Kidney epithelial cell (primary cell): ENCODE results near the gene CAMK2G. TPM values are rescaled to one million over a fixed set of nuclear protein-coding genes. Genes with fewer than 3 reads are reported as not detected.

Experiments
- DNase-seq: peaks from one replicate; pipeline ENCODE4 v3.0.0-alpha.2; 2010; ENCODE audit warnings: low read depth
- H3K27me3 ChIP-seq: 2 replicates; pipeline ENCODE4 v1.6.0; 2011; ENCODE audit warnings: low read length; ENCODE audit not compliant: control insufficient read depth, insufficient read depth
- H3K36me3 ChIP-seq: 2 replicates; pipeline ENCODE4 v1.5.1; 2011; ENCODE audit warnings: low read length; ENCODE audit not compliant: control insufficient read depth, insufficient read depth
- H3K4me3 ChIP-seq: 2 replicates; pipeline ENCODE4 v1.5.1; 2011; ENCODE audit warnings: low read depth, mild to moderate bottlenecking, control low read depth, low read length
- total RNA-seq: library from RNA; depleted of rRNA; stranded (reverse); fragments of >200 nt; gene quantifications from 2 replicates; pipeline ENCODE4 v1.2.3, GENCODE V29; 2015
- TF ChIP-seq, protein P1 (sequence below): IDR thresholded peaks from 2 replicates; pipeline ENCODE4 v1.5.1; 2011; ENCODE audit warnings: mild to moderate bottlenecking, moderate library complexity, low read length, control low read depth, inconsistent platforms; ENCODE audit not compliant: insufficient read depth, poor library complexity, severe bottlenecking

The CAMK2G gene
- total RNA-seq, 1 donor from 2014 or later, result 12.7 TPM

DNA sequence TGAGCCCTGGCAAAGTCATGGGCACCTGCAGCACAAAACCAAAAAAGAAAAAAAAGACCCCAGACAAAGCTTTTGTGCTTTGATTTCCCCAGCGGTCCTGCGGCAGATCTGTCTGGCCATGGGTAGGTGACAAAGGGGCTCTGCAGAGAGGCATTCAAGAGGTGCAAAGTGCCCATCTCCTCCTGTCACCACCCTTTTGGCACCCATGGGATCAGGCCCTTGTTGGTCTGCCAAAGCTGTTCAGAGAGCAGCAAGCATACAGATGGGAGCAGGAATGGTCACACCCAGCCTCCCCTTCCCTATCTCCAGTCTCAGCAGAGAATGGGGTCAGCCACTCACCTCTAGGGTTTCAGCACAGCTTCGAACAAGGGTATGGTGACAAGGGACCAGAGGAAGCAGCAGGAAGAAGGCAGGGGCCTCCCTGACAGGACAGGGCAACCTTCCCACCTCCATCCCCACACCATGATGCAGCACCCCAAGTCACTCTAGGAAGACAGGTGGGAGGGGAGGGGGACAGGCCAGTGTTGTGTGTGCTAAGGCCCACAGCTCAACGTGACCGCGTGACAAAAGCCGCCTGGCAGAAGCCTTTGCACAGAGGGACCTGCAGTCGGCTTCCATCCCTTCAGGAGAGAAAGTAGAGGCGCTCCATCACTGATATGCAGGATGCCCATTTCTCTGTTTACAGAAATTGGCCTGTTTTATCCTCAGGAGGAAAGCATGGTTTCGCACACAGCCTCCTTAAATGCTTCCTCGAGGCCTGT, 6.3 kb downstream of the CAMK2G start:
- TF ChIP-seq, protein P1, sequence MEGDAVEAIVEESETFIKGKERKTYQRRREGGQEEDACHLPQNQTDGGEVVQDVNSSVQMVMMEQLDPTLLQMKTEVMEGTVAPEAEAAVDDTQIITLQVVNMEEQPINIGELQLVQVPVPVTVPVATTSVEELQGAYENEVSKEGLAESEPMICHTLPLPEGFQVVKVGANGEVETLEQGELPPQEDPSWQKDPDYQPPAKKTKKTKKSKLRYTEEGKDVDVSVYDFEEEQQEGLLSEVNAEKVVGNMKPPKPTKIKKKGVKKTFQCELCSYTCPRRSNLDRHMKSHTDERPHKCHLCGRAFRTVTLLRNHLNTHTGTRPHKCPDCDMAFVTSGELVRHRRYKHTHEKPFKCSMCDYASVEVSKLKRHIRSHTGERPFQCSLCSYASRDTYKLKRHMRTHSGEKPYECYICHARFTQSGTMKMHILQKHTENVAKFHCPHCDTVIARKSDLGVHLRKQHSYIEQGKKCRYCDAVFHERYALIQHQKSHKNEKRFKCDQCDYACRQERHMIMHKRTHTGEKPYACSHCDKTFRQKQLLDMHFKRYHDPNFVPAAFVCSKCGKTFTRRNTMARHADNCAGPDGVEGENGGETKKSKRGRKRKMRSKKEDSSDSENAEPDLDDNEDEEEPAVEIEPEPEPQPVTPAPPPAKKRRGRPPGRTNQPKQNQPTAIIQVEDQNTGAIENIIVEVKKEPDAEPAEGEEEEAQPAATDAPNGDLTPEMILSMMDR, result no peak

DNA sequence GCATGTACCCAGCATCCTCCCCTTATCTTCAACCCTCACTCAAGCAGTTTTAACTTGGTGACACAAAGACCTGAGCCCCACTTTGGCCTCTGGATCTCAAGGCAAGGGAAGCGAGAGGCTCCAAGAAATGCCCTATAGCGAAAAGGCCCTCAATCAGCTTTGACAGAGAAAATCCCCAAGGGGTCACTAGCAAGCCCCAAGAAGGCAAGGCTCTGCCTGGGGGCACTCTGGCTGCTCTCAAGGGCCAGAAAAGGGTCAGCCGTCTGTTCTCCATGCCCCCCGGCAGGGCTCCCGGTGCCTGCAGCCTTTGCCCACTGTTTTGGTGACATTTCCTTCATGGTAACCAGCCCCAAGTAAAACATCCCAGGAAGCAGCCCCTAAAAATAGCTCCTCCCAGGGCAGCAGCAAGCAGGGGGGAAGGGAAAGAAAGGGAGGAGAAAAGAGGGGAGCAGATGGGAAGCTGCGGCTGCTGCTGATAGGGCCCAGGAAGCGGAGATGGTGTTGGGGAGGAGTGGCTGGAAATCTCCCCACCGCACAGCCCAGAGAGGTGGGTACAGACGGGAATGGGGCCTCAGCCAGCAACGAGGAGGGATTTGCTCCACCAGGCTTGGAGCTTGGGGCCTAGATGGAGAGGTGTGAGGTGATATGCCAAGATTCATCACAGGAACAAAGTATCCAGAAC, 7.1 kb downstream of the CAMK2G start:
- no peak for DNase-seq
- Histone ChIP-seq H3K36me3 (no peaks in the 10 kb centered on the region), H3K4me3 (no peak overlapping the region), H3K27me3 (no peaks in the 10 kb centered on the region)
- TF ChIP-seq, protein P1, result no peak

More for the DNA sequence above, 6.3 kb downstream of the CAMK2G start:
- Histone ChIP-seq H3K27me3 (no peaks in the 10 kb centered on the region), H3K36me3 (no peaks in the 10 kb centered on the region), H3K4me3 (no peak overlapping the region)
- no peak for DNase-seq

DNA sequence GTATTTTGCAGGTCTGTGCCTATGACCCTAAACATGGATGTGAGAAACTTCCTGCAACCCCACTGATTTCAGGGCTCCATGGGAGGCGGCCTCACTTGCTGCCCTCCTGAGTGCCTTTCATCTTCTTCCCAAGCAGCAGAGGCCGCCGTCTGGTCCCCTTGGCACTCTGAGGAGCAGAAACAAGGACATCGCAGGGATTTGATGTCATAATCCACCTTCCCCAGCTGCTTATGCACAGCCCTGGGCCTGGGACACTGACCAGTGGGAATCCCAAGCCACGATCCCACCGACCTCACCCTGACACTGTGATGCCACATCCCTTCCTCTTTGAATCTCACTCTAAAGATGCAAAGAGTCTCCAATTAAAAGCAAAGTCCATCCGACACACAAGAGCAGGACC, 7.7 kb downstream of the CAMK2G start:
- Histone ChIP-seq H3K36me3 (no peaks in the 10 kb centered on the region), H3K27me3 (no peaks in the 10 kb centered on the region), H3K4me3 (no peak overlapping the region)
- TF ChIP-seq, protein P1, result no peak
- no peak for DNase-seq

DNA sequence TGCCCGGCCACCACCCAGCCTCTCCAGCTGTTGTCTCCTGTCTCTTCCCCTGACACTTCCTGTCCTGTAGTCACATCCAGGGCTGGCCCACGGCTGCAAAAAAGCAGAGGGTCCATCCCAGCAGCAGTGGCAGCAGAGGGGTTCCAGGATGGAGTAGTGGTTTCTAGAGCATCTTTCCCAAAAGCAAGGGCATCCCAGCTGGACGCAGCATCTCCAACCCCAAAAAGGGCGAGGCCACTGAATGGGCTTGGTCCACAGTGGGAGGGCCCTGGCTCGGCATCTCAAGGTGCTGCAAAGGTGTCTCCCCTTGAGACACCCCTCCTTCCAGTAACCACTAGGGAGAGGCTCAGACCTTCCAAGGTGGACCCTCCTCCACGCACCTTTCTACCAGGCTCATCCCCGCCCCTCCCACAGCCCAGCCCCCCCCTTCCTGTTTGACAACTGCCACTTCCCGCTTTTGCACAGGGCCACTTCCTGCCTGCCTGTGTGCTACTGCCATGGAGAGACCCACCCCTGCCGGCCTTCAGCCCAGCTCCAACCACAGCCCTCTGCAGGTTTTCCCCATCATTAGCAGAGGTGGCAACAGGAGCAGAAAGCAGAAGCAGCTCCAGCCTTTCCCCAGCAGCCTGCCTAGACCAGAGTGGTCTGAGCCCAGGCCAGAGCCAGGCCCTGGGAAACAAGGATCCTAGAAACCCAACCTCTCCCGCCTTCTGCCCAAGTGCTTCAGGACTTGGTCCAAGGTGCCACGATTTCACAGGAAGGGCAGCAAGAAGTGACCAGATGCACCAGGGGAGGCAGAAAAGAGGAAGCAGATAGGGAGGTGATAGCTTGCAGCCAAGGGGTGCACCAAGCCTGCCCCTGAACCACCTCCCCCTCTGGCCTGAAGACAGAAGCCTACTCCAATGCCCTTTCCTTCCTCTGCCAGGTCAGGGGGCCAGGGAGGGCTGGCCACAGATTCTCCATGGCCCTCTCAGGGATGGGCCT, 8.6 kb downstream of the CAMK2G start:
- H3K27me3 ChIP-seq, result no peaks in the 10 kb centered on the region
- no peak overlapping the region for H3K4me3 ChIP-seq
- TF ChIP-seq, protein P1, result no peak
- no peak for DNase-seq
- no peaks in the 10 kb centered on the region for H3K36me3 ChIP-seq

DNA sequence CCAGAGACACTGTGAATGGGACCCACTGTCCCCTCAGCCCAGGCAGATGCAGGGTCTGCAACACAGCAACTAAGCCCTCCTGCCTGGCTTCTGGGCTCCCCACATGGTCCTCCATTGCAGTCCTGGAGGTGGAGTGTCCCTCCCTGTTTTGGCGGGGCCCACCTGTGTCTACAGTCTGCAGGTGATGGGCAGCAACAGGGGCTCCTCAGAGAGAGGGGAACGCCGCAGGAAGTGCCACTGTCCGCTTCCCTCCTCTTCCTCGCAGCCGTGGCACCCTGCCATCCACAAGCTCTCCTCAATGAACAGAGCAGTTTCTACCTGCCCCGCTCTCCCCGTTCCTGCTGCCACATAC, 9.3 kb downstream of the CAMK2G start:
- Histone ChIP-seq H3K27me3 (no peaks in the 10 kb centered on the region), H3K4me3 (no peak overlapping the region), H3K36me3 (peaks cover 2% of the 10 kb centered on the region)
- DNase-seq, result no peak
- TF ChIP-seq, protein P1, result no peak
